CD4-positive, alpha-beta memory T cell (primary cell): ENCODE measurements around the gene FMN1. TPM values are rescaled to one million over a fixed set of nuclear protein-coding genes. Genes with fewer than 3 reads are reported as not detected.
A peak's percentile ranks its signal among the peaks of the same experiment; 100 is the strongest.

Experiments used
- CTCF ChIA-PET: fragments of 350-600 bp; sonication (Branson Sonifier 250); formaldehyde crosslinking; loops from one replicate; lab custom pipeline; 2021; ENCODE audit warnings: inconsistent platforms; ENCODE audit not compliant: partially characterized antibody; lab: Charles Lee
- POLR2A ChIA-PET: fragments of 350-600 bp; sonication (Branson Sonifier 250); formaldehyde crosslinking; loops from one replicate; lab custom pipeline; 2021; ENCODE audit not compliant: partially characterized antibody; lab: Charles Lee
- DNase-seq, 5 donors: peaks; one replicate each; pipeline versions ENCODE4 v3.0.0 to v3.0.0-alpha.2; 2020 to 2022; ENCODE audit warnings: mixed read lengths in 1 of 5
- H3K27ac ChIP-seq: one replicate; pipeline ENCODE4 v1.7.0; 2013; ENCODE audit warnings: low read depth, low read length
- H3K27me3 ChIP-seq: 2 replicates; pipeline ENCODE4 v1.7.0; 2013; ENCODE audit warnings: mild to moderate bottlenecking, low read length, moderate library complexity; ENCODE audit not compliant: insufficient read depth
- H3K36me3 ChIP-seq: 2 replicates; pipeline ENCODE4 v1.7.0; 2013; ENCODE audit warnings: mild to moderate bottlenecking, low read length, moderate library complexity; ENCODE audit not compliant: insufficient read depth
- H3K4me1 ChIP-seq: 2 replicates; pipeline ENCODE4 v1.7.0; 2013; ENCODE audit warnings: mild to moderate bottlenecking, low read length, moderate library complexity; ENCODE audit not compliant: insufficient read depth
- H3K4me3 ChIP-seq, 2 donors: one replicate each; pipeline ENCODE4 v1.7.0; 2013; ENCODE audit warnings: low read length in 2 of 2, mild to moderate bottlenecking in 1 of 2
- H3K9me3 ChIP-seq, 2 donors: one replicate each; pipeline ENCODE4 v1.7.0; 2013; ENCODE audit warnings: low read length in 2 of 2, control low read depth in 1 of 2; ENCODE audit not compliant: control insufficient read depth in 1 of 2
- H3K27ac Mint-ChIP-seq, 7 donors: one replicate each; pipeline ENCODE4 v1.8.0; 2020 to 2021; ENCODE audit warnings: mixed read lengths in 7 of 7, mild to moderate bottlenecking in 6 of 7, inconsistent platforms in 3 of 7, moderate library complexity in 3 of 7
- H3K27me3 Mint-ChIP-seq, 2 donors: one replicate each; pipeline ENCODE4 v1.8.0; 2020 to 2021; ENCODE audit warnings: mixed read lengths in 2 of 2
- H3K36me3 Mint-ChIP-seq, 2 donors: one replicate each; pipeline ENCODE4 v1.8.0; 2020 to 2021; ENCODE audit warnings: mixed read lengths in 2 of 2, inconsistent platforms in 1 of 2, mild to moderate bottlenecking in 1 of 2
- H3K4me1 Mint-ChIP-seq, 4 donors: one replicate each; pipeline ENCODE4 v1.8.0; 2020 to 2021; ENCODE audit warnings: mixed read lengths in 4 of 4, mild to moderate bottlenecking in 1 of 4
- H3K4me3 Mint-ChIP-seq, 8 donors: one replicate each; pipeline ENCODE4 v1.8.0; 2020 to 2021; ENCODE audit warnings: mixed read lengths in 8 of 8, mild to moderate bottlenecking in 7 of 8, moderate library complexity in 6 of 8, inconsistent platforms in 3 of 8
- H3K9me3 Mint-ChIP-seq, 8 donors: one replicate each; pipeline ENCODE4 v1.8.0; 2020 to 2021; ENCODE audit warnings: mixed read lengths in 8 of 8, mild to moderate bottlenecking in 5 of 8, inconsistent platforms in 3 of 8, moderate library complexity in 1 of 8
- intact Hi-C: fragments of 100-400 bp; cut with micrococcal nuclease; formaldehyde crosslinking; loops from one replicate; pipeline ENCODE4 v1.15.1; 2023
- polyA plus RNA-seq, 2 donors: library from polyadenylated mRNA; unstranded; fragments of 300-500 nt; fragmentation: Illumina TruSeq; gene quantifications; one replicate each; pipeline ENCODE4 v1.2.3, GENCODE V29; 2021
- total RNA-seq, 2 experiments: library from RNA; stranded (reverse); gene quantifications; one replicate each; pipeline ENCODE4 v1.2.3, GENCODE V29; 2021

Gene FMN1
- total and polyA plus RNA-seq, 4 experiments from 2014 or later, result 0.02 to 0.84 (median 0.38) TPM

DNA sequence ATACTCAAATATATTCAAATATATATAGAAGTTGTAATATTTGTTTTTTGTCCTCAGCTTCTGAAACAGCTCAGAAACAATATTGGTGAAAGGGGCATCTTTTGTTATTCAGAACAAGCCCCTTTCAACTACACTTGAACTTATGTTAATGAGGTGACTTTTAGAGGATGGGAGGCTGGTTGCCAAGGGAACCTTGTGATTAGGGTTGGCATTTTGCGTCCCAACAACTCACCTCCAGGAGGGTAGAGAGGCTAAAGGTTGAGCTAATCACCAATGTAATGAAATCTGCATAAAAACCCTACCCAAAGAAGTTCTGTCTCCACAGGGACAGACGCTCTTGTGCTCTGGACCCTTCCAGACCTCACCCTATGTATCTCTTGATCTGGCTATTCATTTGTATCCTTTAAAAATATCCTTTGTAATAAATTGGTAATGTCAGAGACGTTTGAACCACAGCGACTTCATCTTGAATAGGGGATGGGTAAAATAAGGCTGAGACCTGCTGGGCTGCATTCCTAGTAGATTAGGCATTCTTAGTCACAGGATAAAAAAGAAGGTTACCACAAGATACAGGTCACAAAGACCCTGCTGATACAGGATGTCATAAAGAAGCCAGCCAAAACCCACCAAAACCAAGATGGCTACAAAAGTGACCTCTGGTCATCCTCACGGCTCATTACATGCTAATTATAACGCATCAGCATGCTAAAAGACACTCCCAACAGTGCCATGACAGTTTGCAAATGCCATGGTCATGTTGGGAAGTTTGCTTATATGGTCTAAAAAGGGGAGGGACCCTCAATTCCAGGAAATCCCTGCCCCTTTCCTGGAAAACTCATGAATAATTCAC, 111.1 kb downstream of the FMN1 start:
- ChIA-PET CTCF (interaction anchor here (0.8 kb wide), 1 partner anchor 66 kb away, joined by 3 read pairs; no protein-coding TSS in a partner anchor), POLR2A (no interaction called here)
- no peaks in the 10 kb centered on the region for H3K27me3 ChIP-seq
- H3K4me3 Mint-ChIP-seq, result no peak overlapping the region
- no peaks in the 10 kb centered on the region for H3K36me3 ChIP-seq
- DNase-seq, result no peak
- peaks cover 0 to 35% (median 0%) of the 10 kb centered on the region in 4 donors for H3K4me1 Mint-ChIP-seq
- peak overlapping the region in 1 of 7 donors; percentile 6 for H3K27ac Mint-ChIP-seq
- peaks cover 0 to 1% (median 0%) of the 10 kb centered on the region in 8 donors for H3K9me3 Mint-ChIP-seq
- H3K27ac ChIP-seq, result no peak overlapping the region
- intact Hi-C loops, result no loop called here
- H3K9me3 ChIP-seq, result no peaks in the 10 kb centered on the region
- no peaks in the 10 kb centered on the region for H3K36me3 Mint-ChIP-seq
- H3K27me3 Mint-ChIP-seq, result peaks cover 0 to 5% of the 10 kb centered on the region in 2 donors
- H3K4me1 ChIP-seq, result peaks cover 6% of the 10 kb centered on the region
- H3K4me3 ChIP-seq, result no peak overlapping the region

DNA sequence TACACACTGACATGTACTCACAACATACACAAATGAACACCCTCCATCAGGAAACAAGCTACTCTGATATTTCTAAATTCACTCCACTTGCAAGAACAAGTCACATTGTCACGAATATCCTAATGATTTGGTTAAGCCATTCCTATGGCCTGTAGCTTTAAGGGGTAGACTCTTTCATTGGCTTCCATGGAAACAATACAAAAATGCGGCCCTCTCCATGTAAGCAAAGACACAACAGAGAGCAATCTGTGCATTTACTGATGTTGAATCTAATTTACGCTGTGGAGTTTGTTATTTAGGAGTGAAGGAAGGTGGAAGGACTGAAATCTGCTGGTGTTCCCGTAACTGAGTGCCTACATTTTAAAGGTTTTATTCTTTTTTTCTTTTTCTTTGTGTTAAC, 114.5 kb downstream of the FMN1 start:
- H3K27me3 ChIP-seq, result no peaks in the 10 kb centered on the region
- H3K9me3 ChIP-seq, result no peaks in the 10 kb centered on the region
- Mint-ChIP-seq H3K4me1 (peaks cover 0 to 25% (median 0%) of the 10 kb centered on the region in 4 donors), H3K36me3 (no peaks in the 10 kb centered on the region), H3K27ac (no peak overlapping the region), H3K27me3 (peaks cover 0 to 3% of the 10 kb centered on the region in 2 donors), H3K4me3 (no peak overlapping the region), H3K9me3 (no peaks in the 10 kb centered on the region)
- no peak for DNase-seq
- H3K27ac ChIP-seq, result no peak overlapping the region
- CTCF ChIA-PET, result no interaction called here
- no peaks in the 10 kb centered on the region for H3K4me1 ChIP-seq
- H3K4me3 ChIP-seq, result no peak overlapping the region
- POLR2A ChIA-PET, result no interaction called here
- no peaks in the 10 kb centered on the region for H3K36me3 ChIP-seq
- intact Hi-C loops, result no loop called here

GRCh38 chr15:33078607-33079006, 115.9 kb downstream of the FMN1 start:
- Histone ChIP-seq H3K27ac (no peak overlapping the region), H3K4me1 (no peaks in the 10 kb centered on the region), H3K9me3 (no peaks in the 10 kb centered on the region), H3K36me3 (no peaks in the 10 kb centered on the region), H3K27me3 (no peaks in the 10 kb centered on the region), H3K4me3 (no peak overlapping the region)
- ChIA-PET POLR2A (no interaction called here), CTCF (no interaction called here)
- Mint-ChIP-seq H3K27ac (no peak overlapping the region), H3K4me1 (peaks cover 0 to 34% (median 0%) of the 10 kb centered on the region in 4 donors), H3K4me3 (no peak overlapping the region), H3K36me3 (no peaks in the 10 kb centered on the region), H3K9me3 (no peaks in the 10 kb centered on the region), H3K27me3 (peaks cover 3% of the 10 kb centered on the region in 2 donors)
- intact Hi-C loops, result no loop called here
- DNase-seq, result no peak

- Mint-ChIP-seq H3K27me3 (peaks cover 3 to 7% of the 10 kb centered on the region in 2 donors), H3K4me3 (no peak overlapping the region), H3K9me3 (no peaks in the 10 kb centered on the region), H3K27ac (no peak overlapping the region), H3K4me1 (peaks cover 0 to 38% (median 0%) of the 10 kb centered on the region in 4 donors), H3K36me3 (no peaks in the 10 kb centered on the region)
- ChIA-PET POLR2A (no interaction called here), CTCF (no interaction called here)
- Histone ChIP-seq H3K4me3 (no peak overlapping the region), H3K27me3 (no peaks in the 10 kb centered on the region), H3K9me3 (no peaks in the 10 kb centered on the region), H3K36me3 (no peaks in the 10 kb centered on the region), H3K27ac (no peak overlapping the region), H3K4me1 (no peaks in the 10 kb centered on the region)
- DNase-seq, result no peak
- intact Hi-C loops, result loop anchor here (2.0 kb wide), 1 partner anchor 24 kb away; no protein-coding TSS in a partner anchor
Measured at GRCh38 chr15:33076937-33077336, 117.6 kb downstream of the FMN1 start.

- no peak overlapping the region for H3K27ac ChIP-seq
- no peaks in the 10 kb centered on the region for H3K9me3 ChIP-seq
- H3K27ac Mint-ChIP-seq, result no peak overlapping the region
- H3K36me3 Mint-ChIP-seq, result no peaks in the 10 kb centered on the region
- no peaks in the 10 kb centered on the region for H3K9me3 Mint-ChIP-seq
- intact Hi-C loops, result no loop called here
- POLR2A ChIA-PET, result no interaction called here
- no peaks in the 10 kb centered on the region for H3K36me3 ChIP-seq
- CTCF ChIA-PET, result no interaction called here
- H3K4me3 ChIP-seq, result no peak overlapping the region
- DNase-seq, result no peak
- H3K27me3 Mint-ChIP-seq, result peaks cover 3 to 6% of the 10 kb centered on the region in 2 donors
- H3K4me1 Mint-ChIP-seq, result peaks cover 0 to 41% (median 0%) of the 10 kb centered on the region in 4 donors
- no peak overlapping the region for H3K4me3 Mint-ChIP-seq
- no peaks in the 10 kb centered on the region for H3K4me1 ChIP-seq
- no peaks in the 10 kb centered on the region for H3K27me3 ChIP-seq
Measured at GRCh38 chr15:33074942-33075341, 119.6 kb downstream of the FMN1 start.

GRCh38 chr15:33074212-33074611, 120.3 kb downstream of the FMN1 start:
- Mint-ChIP-seq H3K36me3 (no peaks in the 10 kb centered on the region), H3K4me1 (peaks cover 0 to 41% (median 0%) of the 10 kb centered on the region in 4 donors), H3K9me3 (no peaks in the 10 kb centered on the region), H3K27me3 (peaks cover 3 to 6% of the 10 kb centered on the region in 2 donors), H3K27ac (peak overlapping the region in 2 of 7 donors; percentile 4 to 83), H3K4me3 (no peak overlapping the region)
- CTCF ChIA-PET, result no interaction called here
- Histone ChIP-seq H3K9me3 (no peaks in the 10 kb centered on the region), H3K36me3 (no peaks in the 10 kb centered on the region), H3K27me3 (no peaks in the 10 kb centered on the region), H3K4me1 (no peaks in the 10 kb centered on the region), H3K4me3 (no peak overlapping the region), H3K27ac (no peak overlapping the region)
- POLR2A ChIA-PET, result no interaction called here
- no peak for DNase-seq
- intact Hi-C loops, result no loop called here

- intact Hi-C loops, result no loop called here
- Histone ChIP-seq H3K4me1 (peaks cover 5% of the 10 kb centered on the region), H3K36me3 (no peaks in the 10 kb centered on the region), H3K27ac (no peak overlapping the region), H3K4me3 (no peak overlapping the region), H3K27me3 (no peaks in the 10 kb centered on the region), H3K9me3 (no peaks in the 10 kb centered on the region)
- ChIA-PET CTCF (no interaction called here), POLR2A (no interaction called here)
- no peak overlapping the region for H3K4me3 Mint-ChIP-seq
- DNase-seq, result no peak
- peaks cover 0 to 58% (median 3%) of the 10 kb centered on the region in 4 donors for H3K4me1 Mint-ChIP-seq
- H3K9me3 Mint-ChIP-seq, result no peaks in the 10 kb centered on the region
- peak overlapping the region in 1 of 7 donors; percentile 33 for H3K27ac Mint-ChIP-seq
- no peaks in the 10 kb centered on the region for H3K36me3 Mint-ChIP-seq
- peaks cover 5 to 9% of the 10 kb centered on the region in 2 donors for H3K27me3 Mint-ChIP-seq
Measured at GRCh38 chr15:33071451-33071850, 123.1 kb downstream of the FMN1 start.
